ENCODE results near the gene RAP1A.

RAP1A gene

DNA sequence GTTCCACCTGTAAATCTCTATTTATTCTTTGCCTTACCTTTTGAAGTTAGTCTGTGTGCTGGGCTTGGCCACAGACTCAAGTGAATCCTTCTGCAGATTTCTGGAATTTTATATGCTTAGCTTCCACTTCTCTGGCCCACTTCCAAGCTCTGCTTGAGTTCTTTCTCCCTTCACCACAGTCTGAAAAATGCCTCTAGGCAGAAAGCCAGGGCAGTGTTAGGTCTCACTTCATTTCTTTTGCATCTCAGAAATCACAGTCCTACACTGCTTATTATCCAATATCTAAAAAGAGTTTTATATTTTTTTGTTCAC, 70.7 kb downstream of the RAP1A start:
- TF ChIP-seq, protein P1, sequence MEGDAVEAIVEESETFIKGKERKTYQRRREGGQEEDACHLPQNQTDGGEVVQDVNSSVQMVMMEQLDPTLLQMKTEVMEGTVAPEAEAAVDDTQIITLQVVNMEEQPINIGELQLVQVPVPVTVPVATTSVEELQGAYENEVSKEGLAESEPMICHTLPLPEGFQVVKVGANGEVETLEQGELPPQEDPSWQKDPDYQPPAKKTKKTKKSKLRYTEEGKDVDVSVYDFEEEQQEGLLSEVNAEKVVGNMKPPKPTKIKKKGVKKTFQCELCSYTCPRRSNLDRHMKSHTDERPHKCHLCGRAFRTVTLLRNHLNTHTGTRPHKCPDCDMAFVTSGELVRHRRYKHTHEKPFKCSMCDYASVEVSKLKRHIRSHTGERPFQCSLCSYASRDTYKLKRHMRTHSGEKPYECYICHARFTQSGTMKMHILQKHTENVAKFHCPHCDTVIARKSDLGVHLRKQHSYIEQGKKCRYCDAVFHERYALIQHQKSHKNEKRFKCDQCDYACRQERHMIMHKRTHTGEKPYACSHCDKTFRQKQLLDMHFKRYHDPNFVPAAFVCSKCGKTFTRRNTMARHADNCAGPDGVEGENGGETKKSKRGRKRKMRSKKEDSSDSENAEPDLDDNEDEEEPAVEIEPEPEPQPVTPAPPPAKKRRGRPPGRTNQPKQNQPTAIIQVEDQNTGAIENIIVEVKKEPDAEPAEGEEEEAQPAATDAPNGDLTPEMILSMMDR (IDR thresholded peaks at IDR 0.05; ENCODE audit: insufficient read depth, low read length, poor library complexity, severe bottlenecking) = no peak
- Histone ChIP-seq H3K36me3 (ENCODE audit: control insufficient read depth, insufficient read depth, low read length) (peaks cover 3% of the 10 kb centered on the region), H3K27me3 (replicated peaks; ENCODE audit: control insufficient read depth, insufficient read depth, low read length) (no peaks in the 10 kb centered on the region), H3K4me3 (replicated peaks; ENCODE audit: low read depth, low read length) (no peak overlapping the region)
- no peak for DNase-seq (ENCODE audit: extremely low read depth, insufficient read length)

DNA sequence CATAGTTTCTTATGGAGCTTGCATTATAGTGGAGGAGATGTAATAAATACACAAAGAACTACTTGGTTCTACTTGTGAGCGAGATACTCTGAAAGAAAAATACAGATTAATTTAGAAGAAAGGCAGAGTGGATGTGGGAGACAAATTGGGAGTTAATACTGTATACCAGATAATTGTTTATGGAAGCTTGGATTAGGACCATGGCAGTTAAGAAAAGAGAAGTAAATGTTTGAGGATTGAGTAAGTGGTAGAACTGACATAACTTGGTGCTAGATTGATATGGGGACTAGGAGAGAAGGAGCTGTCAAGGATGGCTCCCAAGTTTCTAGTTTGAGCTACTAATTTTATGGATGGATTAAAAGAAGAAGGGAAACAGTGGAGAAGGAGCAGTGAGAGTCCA, 72.3 kb downstream of the RAP1A start:
- Histone ChIP-seq H3K27me3 (replicated peaks; ENCODE audit: control insufficient read depth, insufficient read depth, low read length) (no peaks in the 10 kb centered on the region), H3K4me3 (replicated peaks; ENCODE audit: low read depth, low read length) (no peak overlapping the region), H3K36me3 (ENCODE audit: control insufficient read depth, insufficient read depth, low read length) (peaks cover 3% of the 10 kb centered on the region)
- no peak for DNase-seq (ENCODE audit: extremely low read depth, insufficient read length)
- TF ChIP-seq, protein P1 (IDR thresholded peaks at IDR 0.05; ENCODE audit: insufficient read depth, low read length, poor library complexity, severe bottlenecking) = no peak

DNA sequence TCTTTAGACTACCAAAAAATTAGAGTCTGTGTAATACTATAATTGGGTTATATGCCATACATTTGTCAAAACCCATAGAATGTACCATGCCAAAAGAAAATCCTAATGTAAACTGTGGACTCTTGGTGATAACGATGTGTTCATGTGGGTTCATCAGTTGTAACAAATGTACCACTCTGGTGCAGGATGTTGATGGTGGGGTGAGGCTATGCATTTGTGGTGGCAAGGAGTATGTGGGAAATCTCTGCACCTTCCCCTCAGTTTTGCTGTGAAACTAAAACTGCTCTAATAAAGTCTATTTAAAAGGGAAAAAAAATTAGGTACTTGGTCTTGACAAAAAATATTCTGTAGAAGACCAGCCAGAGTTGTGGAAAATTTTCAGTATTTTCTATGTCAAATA, 76.2 kb downstream of the RAP1A start:
- DNase-seq (ENCODE audit: extremely low read depth, insufficient read length) = no peak
- Histone ChIP-seq H3K27me3 (replicated peaks; ENCODE audit: control insufficient read depth, insufficient read depth, low read length) (no peaks in the 10 kb centered on the region), H3K36me3 (ENCODE audit: control insufficient read depth, insufficient read depth, low read length) (peaks cover 10% of the 10 kb centered on the region), H3K4me3 (replicated peaks; ENCODE audit: low read depth, low read length) (no peak overlapping the region)
- TF ChIP-seq, protein P1 (IDR thresholded peaks at IDR 0.05; ENCODE audit: insufficient read depth, low read length, poor library complexity, severe bottlenecking) = no peak

DNA sequence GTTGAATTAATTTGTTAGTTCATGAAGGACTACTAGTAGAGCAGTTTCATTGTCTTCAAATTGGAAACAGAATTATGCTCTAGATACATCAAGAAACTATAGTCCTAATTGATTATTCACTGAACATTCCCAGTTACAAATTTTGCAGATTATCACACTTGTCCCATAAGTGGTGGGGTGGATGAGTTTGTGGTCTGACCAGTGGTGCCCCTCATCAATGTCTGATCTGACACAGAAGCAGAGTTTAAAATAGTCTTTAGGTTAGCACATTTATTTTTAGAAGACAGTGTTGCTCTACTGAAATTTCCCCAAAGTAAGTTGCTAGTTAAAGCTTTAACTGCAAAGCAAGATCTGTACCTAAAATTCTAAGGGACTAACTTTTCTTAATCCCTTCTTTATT, 76.7 kb downstream of the RAP1A start:
- H3K4me3 ChIP-seq (replicated peaks; ENCODE audit: low read depth, low read length) = no peak overlapping the region; the same call in none of the 2 replicates
- no peak for DNase-seq (ENCODE audit: extremely low read depth, insufficient read length)
- TF ChIP-seq, protein P1 (IDR thresholded peaks at IDR 0.05; ENCODE audit: insufficient read depth, low read length, poor library complexity, severe bottlenecking) = no peak
- H3K27me3 ChIP-seq (replicated peaks; ENCODE audit: control insufficient read depth, insufficient read depth, low read length) = no peaks in the 10 kb centered on the region
- peaks cover 13% of the 10 kb centered on the region for H3K36me3 ChIP-seq (ENCODE audit: control insufficient read depth, insufficient read depth, low read length)

DNA sequence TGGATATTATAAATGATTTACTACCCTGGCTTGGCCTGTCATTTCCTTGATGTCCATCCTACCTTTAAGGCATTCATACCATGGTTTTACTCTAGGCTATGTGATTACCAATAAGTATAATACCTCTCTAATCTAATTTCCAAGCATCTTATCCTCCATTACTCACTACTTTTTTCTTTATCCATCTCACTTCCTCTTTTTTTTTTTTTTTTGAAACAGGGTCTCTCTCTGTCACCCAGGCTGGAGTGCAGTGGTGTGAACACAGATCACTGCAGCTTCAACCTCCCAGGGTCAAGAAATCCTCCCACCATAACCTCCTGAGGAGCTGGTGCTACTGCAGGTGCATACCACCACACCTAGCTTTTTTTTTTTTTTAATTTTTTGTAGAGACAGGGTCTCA, 79.7 kb downstream of the RAP1A start:
- Histone ChIP-seq H3K27me3 (replicated peaks; ENCODE audit: control insufficient read depth, insufficient read depth, low read length) (no peaks in the 10 kb centered on the region), H3K4me3 (replicated peaks; ENCODE audit: low read depth, low read length) (no peak overlapping the region), H3K36me3 (ENCODE audit: control insufficient read depth, insufficient read depth, low read length) (peaks cover 13% of the 10 kb centered on the region)
- TF ChIP-seq, protein P1 (IDR thresholded peaks at IDR 0.05; ENCODE audit: insufficient read depth, low read length, poor library complexity, severe bottlenecking) = no peak
- no peak for DNase-seq (ENCODE audit: extremely low read depth, insufficient read length)

DNA sequence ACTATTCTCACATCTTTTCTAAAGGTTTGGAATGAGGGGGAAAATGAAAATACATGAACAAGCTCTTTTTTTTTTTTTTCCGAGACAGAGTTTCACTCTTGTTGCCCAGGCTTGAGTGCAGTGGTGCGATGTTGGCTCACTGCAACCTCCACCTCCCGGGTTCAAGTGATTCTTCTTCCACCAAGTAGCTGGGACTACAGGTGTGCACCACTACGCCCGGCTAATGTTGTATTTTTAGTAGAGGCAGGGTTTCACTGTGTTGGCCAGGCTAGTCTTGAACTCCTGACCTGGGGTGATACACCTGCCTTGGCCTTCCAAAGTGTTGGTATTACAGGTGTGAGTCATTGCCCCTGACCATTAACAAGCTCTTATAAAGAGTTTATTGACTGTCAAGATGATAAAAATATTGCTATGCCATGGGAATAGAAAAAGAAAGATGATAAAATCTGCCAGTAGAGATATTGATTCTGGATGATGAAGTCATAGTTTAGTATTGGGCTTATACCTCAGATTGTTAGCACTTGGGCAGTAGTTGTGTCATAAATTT, 83.0 kb downstream of the RAP1A start:
- Histone ChIP-seq H3K4me3 (replicated peaks; ENCODE audit: low read depth, low read length) (no peak overlapping the region), H3K27me3 (replicated peaks; ENCODE audit: control insufficient read depth, insufficient read depth, low read length) (no peaks in the 10 kb centered on the region), H3K36me3 (ENCODE audit: control insufficient read depth, insufficient read depth, low read length) (peaks cover 18% of the 10 kb centered on the region)
- TF ChIP-seq, protein P1 (IDR thresholded peaks at IDR 0.05; ENCODE audit: insufficient read depth, low read length, poor library complexity, severe bottlenecking) = no peak
- DNase-seq (ENCODE audit: extremely low read depth, insufficient read length) = no peak
